ENCODE data around the gene MAP3K2.

MAP3K2 gene

DNA sequence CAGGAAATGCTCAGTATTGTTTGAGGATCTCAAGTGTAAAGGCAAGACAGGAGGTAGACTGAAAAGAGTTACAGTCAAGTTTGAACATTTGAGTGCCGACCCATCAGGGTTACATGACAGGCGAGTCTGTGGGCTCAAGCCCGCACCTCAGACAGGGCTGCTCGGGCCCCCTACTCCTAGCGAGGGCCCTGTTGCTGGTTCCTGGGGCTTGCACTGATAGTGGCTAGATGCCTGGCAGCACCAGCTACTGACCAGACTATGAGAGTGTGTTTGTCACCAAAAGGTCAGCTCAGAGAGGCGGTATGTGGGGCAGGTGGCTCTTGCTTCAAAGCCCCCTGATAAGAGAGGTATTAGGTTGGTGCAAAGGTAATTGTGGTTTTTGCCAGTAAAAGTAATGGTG is 132.1 kb downstream of the MAP3K2 start:
- H2AFZ ChIP-seq = no peak overlapping the region
- no peaks in the 10 kb centered on the region for H3K79me2 ChIP-seq
- no peaks in the 10 kb centered on the region for H3K9me3 ChIP-seq (ENCODE audit: control insufficient read depth, low read length)
- H3K4me1 ChIP-seq = no peaks in the 10 kb centered on the region
- no peak overlapping the region for H3K4me3 ChIP-seq (ENCODE audit: low read depth, low read length)
- H3K36me3 ChIP-seq (ENCODE audit: control insufficient read depth, insufficient read depth, low read length) = no peaks in the 10 kb centered on the region
- TF ChIP-seq, protein P1, sequence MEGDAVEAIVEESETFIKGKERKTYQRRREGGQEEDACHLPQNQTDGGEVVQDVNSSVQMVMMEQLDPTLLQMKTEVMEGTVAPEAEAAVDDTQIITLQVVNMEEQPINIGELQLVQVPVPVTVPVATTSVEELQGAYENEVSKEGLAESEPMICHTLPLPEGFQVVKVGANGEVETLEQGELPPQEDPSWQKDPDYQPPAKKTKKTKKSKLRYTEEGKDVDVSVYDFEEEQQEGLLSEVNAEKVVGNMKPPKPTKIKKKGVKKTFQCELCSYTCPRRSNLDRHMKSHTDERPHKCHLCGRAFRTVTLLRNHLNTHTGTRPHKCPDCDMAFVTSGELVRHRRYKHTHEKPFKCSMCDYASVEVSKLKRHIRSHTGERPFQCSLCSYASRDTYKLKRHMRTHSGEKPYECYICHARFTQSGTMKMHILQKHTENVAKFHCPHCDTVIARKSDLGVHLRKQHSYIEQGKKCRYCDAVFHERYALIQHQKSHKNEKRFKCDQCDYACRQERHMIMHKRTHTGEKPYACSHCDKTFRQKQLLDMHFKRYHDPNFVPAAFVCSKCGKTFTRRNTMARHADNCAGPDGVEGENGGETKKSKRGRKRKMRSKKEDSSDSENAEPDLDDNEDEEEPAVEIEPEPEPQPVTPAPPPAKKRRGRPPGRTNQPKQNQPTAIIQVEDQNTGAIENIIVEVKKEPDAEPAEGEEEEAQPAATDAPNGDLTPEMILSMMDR (IDR thresholded peaks at IDR 0.05) = no peak
- H3K27me3 ChIP-seq (ENCODE audit: control insufficient read depth, insufficient read depth, low read length) = no peaks in the 10 kb centered on the region
- H3K4me2 ChIP-seq (ENCODE audit: low read length) = no peak overlapping the region
- H3K9ac ChIP-seq = no peak overlapping the region
- H3K27ac ChIP-seq = no peak overlapping the region

DNA sequence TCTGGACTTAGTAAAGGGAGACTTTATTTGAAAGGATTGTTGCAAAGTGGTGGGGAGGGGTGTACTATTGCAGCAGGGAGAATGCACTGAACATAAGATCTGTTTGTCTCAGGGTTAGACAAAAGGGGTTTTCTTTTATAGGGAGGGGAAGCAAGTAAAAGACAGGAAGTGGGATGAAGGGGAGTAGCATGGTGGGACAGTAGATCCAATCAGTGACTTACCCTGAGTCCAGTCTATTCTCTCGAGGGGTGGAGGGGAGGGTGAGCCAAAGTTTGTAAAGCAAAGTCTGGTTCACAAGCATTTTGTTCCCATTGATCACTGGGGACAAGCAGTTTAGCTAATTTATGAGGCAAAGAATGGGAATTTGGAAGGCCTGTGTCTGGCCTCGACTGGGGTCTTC is 132.6 kb downstream of the MAP3K2 start:
- H3K4me3 ChIP-seq (ENCODE audit: low read depth, low read length) = no peak overlapping the region
- H2AFZ ChIP-seq = no peak overlapping the region
- H3K27me3 ChIP-seq (ENCODE audit: control insufficient read depth, insufficient read depth, low read length) = no peaks in the 10 kb centered on the region
- H3K9ac ChIP-seq = no peak overlapping the region
- no peaks in the 10 kb centered on the region for H3K36me3 ChIP-seq (ENCODE audit: control insufficient read depth, insufficient read depth, low read length)
- TF ChIP-seq, protein P1 (IDR thresholded peaks at IDR 0.05) = no peak
- no peak overlapping the region for H3K4me2 ChIP-seq (ENCODE audit: low read length)
- no peaks in the 10 kb centered on the region for H3K79me2 ChIP-seq
- no peaks in the 10 kb centered on the region for H3K9me3 ChIP-seq (ENCODE audit: control insufficient read depth, low read length)
- H3K27ac ChIP-seq = no peak overlapping the region
- H3K4me1 ChIP-seq = no peaks in the 10 kb centered on the region

DNA sequence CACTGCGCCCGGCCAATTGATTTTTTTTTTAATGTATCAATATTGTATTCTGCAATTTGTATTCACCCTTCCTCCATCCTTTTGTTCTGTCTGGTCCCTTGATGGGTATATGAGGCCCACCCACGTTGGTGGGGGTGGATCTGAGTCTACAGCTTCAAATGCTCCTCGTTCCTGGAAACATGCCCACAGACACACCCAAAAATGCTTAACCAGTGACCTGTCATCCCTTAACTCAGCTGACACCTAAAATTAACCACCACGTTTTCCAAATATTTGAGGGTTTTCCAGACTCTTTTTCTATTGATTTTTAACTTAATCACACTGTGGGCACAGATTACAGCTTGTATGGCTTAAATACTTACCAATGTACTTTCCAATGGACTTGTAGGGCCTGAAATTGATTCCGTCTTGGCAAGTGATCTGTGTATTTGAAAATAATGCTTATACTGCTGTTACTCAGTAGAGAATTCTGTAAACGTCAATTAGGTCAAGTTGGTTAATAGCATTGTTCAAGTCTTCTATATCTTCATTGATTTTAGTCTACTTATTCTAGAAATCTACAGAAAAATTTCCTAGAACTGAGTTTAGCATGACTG is 133.3 kb downstream of the MAP3K2 start:
- no peak overlapping the region for H3K9ac ChIP-seq
- H3K36me3 ChIP-seq (ENCODE audit: control insufficient read depth, insufficient read depth, low read length) = no peaks in the 10 kb centered on the region
- H3K4me3 ChIP-seq (ENCODE audit: low read depth, low read length) = no peak overlapping the region
- TF ChIP-seq, protein P1 (IDR thresholded peaks at IDR 0.05) = no peak
- no peaks in the 10 kb centered on the region for H3K4me1 ChIP-seq
- H3K4me2 ChIP-seq (ENCODE audit: low read length) = no peak overlapping the region
- H3K27me3 ChIP-seq (ENCODE audit: control insufficient read depth, insufficient read depth, low read length) = no peaks in the 10 kb centered on the region
- H2AFZ ChIP-seq = no peak overlapping the region
- H3K9me3 ChIP-seq (ENCODE audit: control insufficient read depth, low read length) = no peaks in the 10 kb centered on the region
- no peak overlapping the region for H3K27ac ChIP-seq
- no peaks in the 10 kb centered on the region for H3K79me2 ChIP-seq

Measured in parathyroid adenoma (tissue), 2 donors.